NT2/D1 (cell line): ENCODE measurements around the gene SPANXC.

Experiments used
- SUZ12 ChIP-seq: IDR thresholded peaks from 2 replicates; pipeline ENCODE4 v1.6.1; 2011; ENCODE audit not compliant: insufficient read length, insufficient read depth; ENCODE audit errors: extremely low read depth
- YY1 ChIP-seq: IDR thresholded peaks from 2 replicates; pipeline ENCODE4 v1.6.1; 2011; ENCODE audit not compliant: insufficient read length, insufficient read depth
- ZNF274 ChIP-seq: IDR thresholded peaks from 2 replicates; pipeline ENCODE4 v1.6.1; 2011; ENCODE audit warnings: mild to moderate bottlenecking, low read depth, low read length

DNA sequence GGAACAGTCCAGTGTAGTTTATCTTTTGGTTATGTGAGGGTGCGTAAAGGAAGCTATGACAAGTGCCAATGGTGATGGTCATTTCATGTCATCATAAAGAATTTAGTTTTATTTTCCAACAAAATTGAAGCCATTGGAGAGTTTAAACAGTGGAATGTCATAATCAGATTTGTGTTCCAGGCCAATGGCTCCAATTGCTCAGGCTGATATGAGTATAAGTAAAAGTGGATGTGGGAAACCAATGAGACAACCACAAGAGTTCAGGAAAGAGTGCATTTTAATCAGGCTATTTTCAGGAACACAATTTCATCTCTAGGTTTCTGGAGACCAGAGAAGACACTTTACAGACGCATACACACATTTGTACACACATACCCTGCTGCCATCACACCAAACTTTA, 20.7 kb downstream of the SPANXC start:
- no peak for TF ChIP-seq SUZ12
- no peak for TF ChIP-seq ZNF274
- TF ChIP-seq YY1, result no peak
